PC-3 (cell line): ENCODE results near the gene HCAR3.

ENCODE experiments used
- CTCF ChIP-seq: fragments of 300-600 bp; sonication (generic); conservative IDR thresholded peaks from 2 replicates; pipeline ENCODE4 v1.5.1; 2017; ENCODE audit warnings: antibody characterized with exemption, low read depth, mild to moderate bottlenecking, low read length
- EZH2 ChIP-seq: fragments of 300-600 bp; sonication (generic); IDR thresholded peaks from one replicate; pipeline ENCODE4 v1.6.1; 2017; ENCODE audit warnings: antibody characterized with exemption, mild to moderate bottlenecking, low read length; ENCODE audit not compliant: unreplicated experiment

GRCh38 chr12:122738571-122738970 is 22.0 kb upstream of the HCAR3 start:
- TF ChIP-seq CTCF (no peak), EZH2 (no peak)
